HEK293 (cell line): ENCODE measurements around the gene FRRS1L.

Source experiments
- CTCF ChIA-PET: fragments of 350-600 bp; formaldehyde crosslinking; extraction: SDS; loops from one replicate; lab custom pipeline; 2021; ENCODE audit warnings: antibody characterized with exemption; lab: Yijun Ruan, JAX
- POLR2A ChIA-PET: fragments of 300-600 bp; formaldehyde crosslinking; extraction: SDS; loops from one replicate; lab custom pipeline; 2020; ENCODE audit warnings: antibody characterized with exemption, inconsistent platforms; lab: Yijun Ruan, JAX
- H3K27ac ChIP-seq: fragments of 200-500 bp; sonication (Bioruptor generic); 2 replicates; pipeline ENCODE4 v1.5.1; 2014; ENCODE audit warnings: low read depth, low read length, control low read depth, inconsistent platforms; ENCODE audit errors: extremely low read depth
- H3K36me3 ChIP-seq, 2 experiments: fragments of 200-500 bp in 1 of 2; sonication (Bioruptor generic) in 1 of 2; 1 replicate in 1 of 2; 2 replicates in 1 of 2; pipeline ENCODE4 v1.5.1; 2014 to 2017; ENCODE audit warnings: inconsistent platforms in 2 of 2, low read length in 2 of 2; ENCODE audit not compliant: control insufficient read depth in 2 of 2, insufficient read depth in 1 of 2
- H3K4me1 ChIP-seq: fragments of 200-500 bp; sonication (Bioruptor generic); 2 replicates; pipeline ENCODE4 v1.5.1; 2014; ENCODE audit warnings: mild to moderate bottlenecking, low read length, inconsistent platforms; ENCODE audit not compliant: control insufficient read depth, insufficient read depth
- H3K4me3 ChIP-seq: 2 replicates; pipeline ENCODE4 v1.5.1; 2011; ENCODE audit warnings: low read depth, mild to moderate bottlenecking, control low read depth, low read length, moderate library complexity
- H3K9me3 ChIP-seq: fragments of 200-500 bp; sonication (Bioruptor generic); 2 replicates; pipeline ENCODE4 v1.5.1; 2014; ENCODE audit warnings: low read depth, low read length, inconsistent platforms; ENCODE audit not compliant: control insufficient read depth, insufficient read depth
- PRDM1 ChIP-seq: fragments of 450-650 bp; formaldehyde crosslinking; IDR thresholded peaks from 2 replicates; pipeline ENCODE4; 2016; ENCODE audit warnings: missing biosample characterization, missing genetic modification characterization
- PRDM2 ChIP-seq: fragments of 450-650 bp; formaldehyde crosslinking; IDR thresholded peaks from 2 replicates; pipeline ENCODE4 v1.5.1; 2016; ENCODE audit warnings: missing biosample characterization, missing genetic modification characterization, borderline replicate concordance
- SETDB1 ChIP-seq: IDR thresholded peaks from one replicate; pipeline ENCODE4 v1.6.1; 2017; ENCODE audit warnings: mild to moderate bottlenecking, low read length, moderate library complexity, mixed read lengths; ENCODE audit not compliant: insufficient read length
- SP7 ChIP-seq: fragments of 450-650 bp; formaldehyde crosslinking; IDR thresholded peaks from 2 replicates; pipeline ENCODE4 v1.5.1; 2016; ENCODE audit warnings: missing biosample characterization, missing genetic modification characterization
- TCF7L2 ChIP-seq: IDR thresholded peaks from 2 replicates; pipeline ENCODE4 v1.6.1; 2011; ENCODE audit warnings: low read depth, mild to moderate bottlenecking, inconsistent platforms, low read length, moderate library complexity, borderline replicate concordance
- ZBTB17 ChIP-seq: fragments of 450-650 bp; formaldehyde crosslinking; IDR thresholded peaks from 2 replicates; pipeline ENCODE4 v1.5.1; 2016; ENCODE audit warnings: missing biosample characterization, missing genetic modification characterization
- ZNF112 ChIP-seq: fragments of 450-650 bp; formaldehyde crosslinking; IDR thresholded peaks from 2 replicates; pipeline ENCODE4 v1.5.0; 2017; ENCODE audit warnings: missing biosample characterization, missing genetic modification characterization
- ZNF133 ChIP-seq: fragments of 450-650 bp; formaldehyde crosslinking; IDR thresholded peaks from 2 replicates; pipeline ENCODE4 v1.5.1; 2016; ENCODE audit warnings: missing biosample characterization, missing genetic modification characterization
- ZNF214 ChIP-seq: fragments of 450-650 bp; formaldehyde crosslinking; IDR thresholded peaks from 2 replicates; pipeline ENCODE4 v1.5.1; 2017; ENCODE audit warnings: missing biosample characterization, mild to moderate bottlenecking, missing genetic modification characterization, borderline replicate concordance
- ZNF280D ChIP-seq: fragments of 450-650 bp; formaldehyde crosslinking; IDR thresholded peaks from 2 replicates; pipeline ENCODE4 v1.5.1; 2016; ENCODE audit warnings: missing biosample characterization, missing genetic modification characterization
- ZNF362 ChIP-seq: fragments of 450-650 bp; formaldehyde crosslinking; IDR thresholded peaks from 2 replicates; pipeline ENCODE4 v1.5.1; 2016; ENCODE audit warnings: missing biosample characterization, missing genetic modification characterization
- ZNF398 ChIP-seq: fragments of 450-650 bp; formaldehyde crosslinking; IDR thresholded peaks from 2 replicates; pipeline ENCODE4 v1.5.1; 2017; ENCODE audit warnings: missing biosample characterization, missing genetic modification characterization
- ZNF639 ChIP-seq: fragments of 450-650 bp; formaldehyde crosslinking; IDR thresholded peaks from 2 replicates; pipeline ENCODE4 v1.5.1; 2016; ENCODE audit warnings: missing biosample characterization, missing genetic modification characterization
- ZNF791 ChIP-seq: fragments of 450-650 bp; formaldehyde crosslinking; IDR thresholded peaks from 2 replicates; pipeline ENCODE4 v1.5.1; 2016; ENCODE audit warnings: missing biosample characterization, missing genetic modification characterization

Gene FRRS1L

GRCh38 chr9:109083813-109084405, 83.1 kb downstream of the FRRS1L start:
- CTCF ChIA-PET: interaction anchor here (0.6 to 1.8 kb wide), 2 partner anchors 10 to 12 kb away, joined by 3 read pairs; no protein-coding TSS in a partner anchor

GRCh38 chr9:109083141-109083540, 83.9 kb downstream of the FRRS1L start:
- no peak overlapping the region for H3K4me3 ChIP-seq
- CTCF ChIA-PET: interaction anchor here (0.6 to 1.8 kb wide), 2 partner anchors 11 to 13 kb away, joined by 3 read pairs; no protein-coding TSS in a partner anchor

More at GRCh38 chr9:109083813-109084405, 83.1 kb downstream of the FRRS1L start:
- H3K27ac ChIP-seq: no peak overlapping the region
- H3K9me3 ChIP-seq: no peaks in the 10 kb centered on the region
- POLR2A ChIA-PET: no interaction called here
- no peak overlapping the region for H3K4me3 ChIP-seq
- TF ChIP-seq SETDB1 (no peak), ZNF398 (no peak), ZNF639 (tag by site-specific recombination) (no peak), ZNF133 (tag by site-specific recombination) (no peak), ZNF362 (0 out of 2 replicates have a peak, but pooled peaks have one; percentile 56), SP7 (tag by site-specific recombination) (no peak)
- H3K4me1 ChIP-seq: no peaks in the 10 kb centered on the region
- H3K36me3 ChIP-seq: peaks cover 10 to 52% of the 10 kb centered on the region in 2 experiments

GRCh38 chr9:109082091-109082620, 84.9 kb downstream of the FRRS1L start:
- H3K27ac ChIP-seq: no peak overlapping the region
- TF ChIP-seq ZNF214: no peak
- peak; percentile 76; the same call in 1 of the 2 replicates for TF ChIP-seq TCF7L2
- TF ChIP-seq PRDM2 (tag by site-specific recombination): no peak
- no peak for TF ChIP-seq ZBTB17 (tag by site-specific recombination)

More at GRCh38 chr9:109083141-109083540, 83.9 kb downstream of the FRRS1L start:
- TF ChIP-seq PRDM1: no peak
- TF ChIP-seq ZNF112 (tag by site-specific recombination): no peak
- no peak for TF ChIP-seq ZNF791 (tag by site-specific recombination)
- TF ChIP-seq ZNF280D (tag by site-specific recombination): no peak
- Histone ChIP-seq H3K36me3 (peaks cover 8 to 52% of the 10 kb centered on the region in 2 experiments), H3K9me3 (no peaks in the 10 kb centered on the region), H3K27ac (no peak overlapping the region), H3K4me1 (no peaks in the 10 kb centered on the region)
- POLR2A ChIA-PET: no interaction called here

More at GRCh38 chr9:109082091-109082620, 84.9 kb downstream of the FRRS1L start:
- no peak overlapping the region for H3K4me3 ChIP-seq
- no peaks in the 10 kb centered on the region for H3K4me1 ChIP-seq
- H3K36me3 ChIP-seq: peaks cover 10 to 50% of the 10 kb centered on the region in 2 experiments
- no peaks in the 10 kb centered on the region for H3K9me3 ChIP-seq
- CTCF ChIA-PET: interaction anchor here (0.6 to 1.8 kb wide), 4 partner anchors 14 to 224 kb away, joined by 3 to 4 read pairs (median 3); no protein-coding TSS in a partner anchor
- POLR2A ChIA-PET: no interaction called here
